GM12874 (cell line): ENCODE measurements around the gene BLOC1S1.

ENCODE experiments used
- CTCF ChIP-seq: IDR thresholded peaks from 2 replicates; pipeline ENCODE4 v1.5.1; 2011; ENCODE audit warnings: low read depth, mild to moderate bottlenecking, control low read depth, low read length, moderate library complexity; ENCODE audit not compliant: insufficient read depth

The BLOC1S1 gene

GRCh38 chr12:55687746-55688145, 28.1 kb upstream of the BLOC1S1 start:
- TF ChIP-seq CTCF, result no peak

DNA sequence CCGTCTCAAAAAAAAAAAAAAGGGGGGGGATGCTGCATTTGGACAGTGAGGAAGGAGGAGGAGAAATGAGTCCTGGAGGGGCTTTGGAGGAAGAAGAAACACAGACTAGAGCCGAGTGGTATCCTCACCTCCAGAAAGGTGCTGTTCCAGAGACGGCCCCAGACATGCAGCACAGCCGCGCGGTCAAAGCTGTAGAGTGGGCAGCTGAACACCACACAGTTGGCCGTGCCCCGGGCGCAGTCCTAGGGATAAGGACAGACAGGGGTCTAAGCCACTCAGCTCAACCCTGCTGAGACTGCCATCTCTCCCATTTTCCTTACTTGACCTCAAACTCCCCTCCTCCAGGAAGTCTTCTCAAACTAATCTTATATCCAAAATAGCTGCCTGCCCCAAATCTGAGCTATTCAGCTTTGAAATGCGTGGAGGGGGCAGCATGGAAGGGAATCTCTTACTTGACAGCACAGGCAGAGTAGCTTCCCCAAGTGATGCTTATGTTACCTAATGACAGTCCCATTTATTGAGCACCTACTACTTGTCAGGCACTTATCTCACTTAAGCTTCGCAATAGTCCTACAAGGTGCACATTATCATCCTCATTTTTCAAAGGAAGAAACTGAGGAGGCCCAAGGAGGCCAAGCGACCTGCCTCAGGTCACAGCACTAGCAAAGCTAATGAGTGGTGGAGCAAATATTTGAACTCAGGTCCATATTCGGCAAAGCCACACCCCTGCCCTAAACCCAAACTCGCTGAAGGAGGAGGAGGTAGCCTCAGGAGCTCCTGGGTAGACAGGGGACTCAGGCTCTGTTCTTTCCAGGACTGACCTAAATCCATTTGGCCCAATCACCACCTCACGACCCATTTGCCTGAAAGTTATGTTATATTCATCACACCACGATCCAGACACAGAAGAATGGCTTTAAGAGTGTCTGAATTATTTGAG, 26.9 kb upstream of the BLOC1S1 start:
- no peak for TF ChIP-seq CTCF

DNA sequence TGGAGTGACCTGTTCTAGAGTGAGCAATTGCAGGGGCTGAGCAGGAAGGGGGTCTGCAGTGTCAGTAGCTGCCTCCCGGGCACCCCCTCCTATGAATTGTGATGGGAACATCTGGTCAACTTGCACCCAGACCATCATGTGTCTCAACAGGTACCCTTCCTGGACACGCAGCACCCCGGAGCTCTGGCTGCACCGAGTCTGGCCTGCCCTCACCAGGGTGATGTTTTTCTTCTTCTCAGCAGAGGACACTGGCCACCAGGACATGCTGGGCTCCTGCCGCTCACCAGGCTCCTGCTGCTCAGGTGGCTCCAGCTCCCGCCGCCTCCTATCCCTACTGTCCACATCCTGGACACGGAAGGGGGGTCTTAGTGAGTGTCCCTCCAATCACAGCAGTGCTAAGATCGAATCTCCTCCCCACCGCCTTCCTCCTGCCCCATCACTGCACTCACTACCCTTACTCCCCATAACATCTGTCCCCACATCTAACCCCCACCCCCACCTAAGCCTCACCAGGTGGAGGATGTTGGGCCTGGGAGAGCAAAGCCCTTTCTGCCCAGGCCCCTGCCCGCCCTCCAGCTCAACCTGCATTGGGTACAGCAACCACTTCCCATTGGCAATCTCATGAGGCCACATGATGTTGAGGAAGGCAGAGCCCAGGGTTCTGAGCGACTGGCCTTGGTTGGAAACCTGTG, 23.1 kb upstream of the BLOC1S1 start:
- TF ChIP-seq CTCF, result no peak

GRCh38 chr12:55693323-55694187, 22.3 kb upstream of the BLOC1S1 start:
- TF ChIP-seq CTCF, result no peak

DNA sequence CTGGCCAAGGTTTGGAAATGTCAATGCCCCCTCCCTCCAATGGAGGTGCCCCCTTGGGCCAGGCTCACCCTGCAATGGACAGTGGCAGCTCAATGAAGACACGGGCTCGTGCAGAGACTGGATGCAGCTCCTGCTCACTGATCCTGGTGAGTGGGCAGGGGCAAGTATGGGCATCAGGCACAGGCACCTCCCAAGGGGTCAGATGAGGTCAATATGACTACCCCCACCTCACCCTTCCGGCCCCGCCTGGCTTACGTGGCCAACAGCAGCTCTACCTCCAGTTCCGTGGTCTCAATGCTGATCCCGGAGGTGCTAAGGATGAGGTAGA, 21.7 kb upstream of the BLOC1S1 start:
- TF ChIP-seq CTCF, result no peak

GRCh38 chr12:55694651-55695050, 21.2 kb upstream of the BLOC1S1 start:
- TF ChIP-seq CTCF, result no peak

DNA sequence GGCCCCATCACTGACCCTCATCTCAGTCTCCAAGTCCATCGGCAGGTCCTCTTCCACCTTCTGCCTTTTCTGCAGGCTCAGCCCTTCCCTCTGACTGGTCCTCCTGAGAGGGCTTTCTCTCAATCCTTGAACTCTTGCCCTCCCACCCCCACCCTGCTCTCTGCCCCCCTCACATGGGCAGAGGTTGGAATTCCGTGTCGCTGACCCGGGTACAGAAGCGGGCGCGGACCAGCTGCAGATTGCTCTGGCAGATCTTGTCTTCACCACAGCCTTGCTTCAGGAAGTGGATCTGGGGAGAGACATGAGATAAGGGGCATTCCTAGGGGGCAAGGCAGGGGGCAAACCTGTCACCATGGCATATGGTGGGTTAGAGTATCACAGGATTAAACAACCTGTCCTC, 20.5 kb upstream of the BLOC1S1 start:
- no peak for TF ChIP-seq CTCF
